OCI-LY3 (cell line): ENCODE results near the gene COMT.

ENCODE experiments used
- EZH2phosphoT487 ChIP-seq: fragments of 200-600 bp; shearing (Covaris generic); IDR thresholded peaks from 2 replicates; pipeline ENCODE4 v1.6.1; 2018; ENCODE audit warnings: antibody characterized with exemption, mixed run types, low read depth
- TF ChIP-seq, protein P1 (sequence below): fragments of 200-600, 300-600 bp; sonication (generic); IDR thresholded peaks from 2 replicates; pipeline ENCODE4 v1.5.1; 2014; ENCODE audit warnings: antibody characterized with exemption, low read length, low read depth

DNA sequence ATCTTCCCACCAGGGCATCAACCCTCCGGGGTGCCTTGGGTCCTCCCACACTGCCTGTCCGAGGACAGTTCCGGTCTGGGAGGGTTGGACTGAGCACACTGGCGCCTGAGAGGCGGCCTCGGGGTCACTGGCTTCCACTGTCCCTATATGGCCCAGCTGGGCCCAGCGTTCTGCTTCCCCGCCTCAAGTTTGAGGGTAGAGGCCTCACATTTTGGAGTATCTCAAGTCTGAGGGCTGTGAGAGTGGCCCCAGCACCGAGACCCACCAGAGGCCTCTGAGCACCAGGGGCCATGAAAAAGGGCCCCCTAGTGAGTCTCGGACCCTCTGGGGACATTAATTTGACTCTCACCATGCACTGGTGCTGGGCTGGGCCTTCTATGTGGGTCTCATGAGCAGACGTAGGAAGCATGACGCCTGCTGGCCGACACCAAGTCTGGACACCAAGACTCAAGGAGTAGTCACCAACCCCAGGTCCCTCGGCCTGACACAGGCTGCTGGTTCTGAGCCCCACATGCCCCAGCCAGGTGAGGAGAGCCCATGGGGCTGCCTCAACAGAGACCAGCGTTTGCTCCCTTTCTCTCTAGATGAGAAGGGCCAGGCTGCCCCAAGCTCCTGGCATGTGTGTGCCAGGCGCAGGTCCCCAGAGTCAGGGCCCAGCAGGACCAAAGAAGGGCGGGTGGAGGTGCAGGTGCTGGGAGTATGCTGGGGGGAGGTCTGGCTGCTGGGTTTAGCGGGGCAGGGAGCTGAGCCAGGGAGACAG is 47.6 kb downstream of the COMT start:
- TF ChIP-seq, protein P1, sequence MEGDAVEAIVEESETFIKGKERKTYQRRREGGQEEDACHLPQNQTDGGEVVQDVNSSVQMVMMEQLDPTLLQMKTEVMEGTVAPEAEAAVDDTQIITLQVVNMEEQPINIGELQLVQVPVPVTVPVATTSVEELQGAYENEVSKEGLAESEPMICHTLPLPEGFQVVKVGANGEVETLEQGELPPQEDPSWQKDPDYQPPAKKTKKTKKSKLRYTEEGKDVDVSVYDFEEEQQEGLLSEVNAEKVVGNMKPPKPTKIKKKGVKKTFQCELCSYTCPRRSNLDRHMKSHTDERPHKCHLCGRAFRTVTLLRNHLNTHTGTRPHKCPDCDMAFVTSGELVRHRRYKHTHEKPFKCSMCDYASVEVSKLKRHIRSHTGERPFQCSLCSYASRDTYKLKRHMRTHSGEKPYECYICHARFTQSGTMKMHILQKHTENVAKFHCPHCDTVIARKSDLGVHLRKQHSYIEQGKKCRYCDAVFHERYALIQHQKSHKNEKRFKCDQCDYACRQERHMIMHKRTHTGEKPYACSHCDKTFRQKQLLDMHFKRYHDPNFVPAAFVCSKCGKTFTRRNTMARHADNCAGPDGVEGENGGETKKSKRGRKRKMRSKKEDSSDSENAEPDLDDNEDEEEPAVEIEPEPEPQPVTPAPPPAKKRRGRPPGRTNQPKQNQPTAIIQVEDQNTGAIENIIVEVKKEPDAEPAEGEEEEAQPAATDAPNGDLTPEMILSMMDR, result no peak
- no peak for TF ChIP-seq EZH2phosphoT487
